ENCODE data around the gene ATXN7L1. TPM values are rescaled to one million over a fixed set of nuclear protein-coding genes. Genes with fewer than 3 reads are reported as not detected.

Gene ATXN7L1
- total RNA-seq, 5 donors from 2014 or later (not counting 1 experiment from before 2014, with no cell fraction given), result 42.3 to 54.7 (median 47.4) TPM

DNA sequence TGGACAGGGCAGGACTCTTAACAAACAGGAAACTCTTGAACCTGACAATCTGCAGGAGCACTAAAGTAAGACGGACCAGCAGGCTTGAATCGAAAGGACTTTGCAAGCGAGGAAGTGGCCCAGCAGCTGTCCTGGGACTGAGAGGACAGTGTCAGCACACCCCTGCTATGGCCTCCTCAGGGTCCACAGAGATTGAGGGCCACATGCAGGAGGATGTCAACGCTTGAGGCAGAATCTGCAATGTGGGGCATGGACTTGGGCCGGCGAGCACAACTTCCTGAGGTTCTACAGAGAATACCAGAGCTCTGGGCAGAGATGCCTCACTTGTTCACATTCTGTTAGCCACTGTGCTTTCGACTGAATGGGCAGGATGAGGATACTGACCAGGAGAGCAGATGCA lies 210.7 kb downstream of the ATXN7L1 start:
- peaks cover 10 to 17% (median 11%) of the 10 kb centered on the region in 3 donors for H3K4me1 Mint-ChIP-seq
- WGBS (ENCODE audit: insufficient coverage), result 96% methylated on average over 6 of the region's 7 CpGs
- Histone ChIP-seq H3K9me3 (no peaks in the 10 kb centered on the region), H3K4me1 (ENCODE audit: control insufficient read depth in 1 of 2, extremely low read depth in 1 of 2, insufficient read depth in 2 of 2, low read length in 2 of 2) (no peaks in the 10 kb centered on the region), H3K4me3 (ENCODE audit: control insufficient read depth in 1 of 2, extremely low read depth in 1 of 2, low read length in 1 of 2) (no peak overlapping the region), H3K36me3 (ENCODE audit: control insufficient read depth in 2 of 2, extremely low read depth in 1 of 2, insufficient read depth in 1 of 2, low read length in 1 of 2) (peaks cover 0 to 43% of the 10 kb centered on the region in 2 donors), H3K27me3 (replicated peaks in 1 of 2; ENCODE audit: control insufficient read depth in 2 of 2, extremely low read depth in 1 of 2, insufficient read depth in 2 of 2, low read length in 1 of 2) (no peaks in the 10 kb centered on the region), H3K27ac (ENCODE audit: low read length) (no peak overlapping the region)
- H3K4me3 Mint-ChIP-seq, result no peak overlapping the region
- H3K27ac Mint-ChIP-seq, result no peak overlapping the region
- DNase-seq (no peak), ATAC-seq (replicated peaks in 1 of 4) (no peak)
- peaks cover 49% of the 10 kb centered on the region for H3K36me3 Mint-ChIP-seq
- H3K9me3 Mint-ChIP-seq, result no peaks in the 10 kb centered on the region
- ChIA-PET POLR2A (no interaction called here), CTCF (interaction anchor here in 1 of 2 donors (1.3 kb wide), 1 partner anchor 9 kb away, joined by 3 read pairs; no protein-coding TSS in a partner anchor)
- no peaks in the 10 kb centered on the region for H3K27me3 Mint-ChIP-seq

GRCh38 chr7:105664816-105665525 lies 211.4 kb downstream of the ATXN7L1 start:
- CTCF ChIA-PET, result no interaction called here
- Histone ChIP-seq H3K36me3 (ENCODE audit: control insufficient read depth in 2 of 2, extremely low read depth in 1 of 2, insufficient read depth in 1 of 2, low read length in 1 of 2) (peaks cover 0 to 44% of the 10 kb centered on the region in 2 donors), H3K4me3 (ENCODE audit: control insufficient read depth in 1 of 2, extremely low read depth in 1 of 2, low read length in 1 of 2) (no peak overlapping the region), H3K4me1 (ENCODE audit: control insufficient read depth in 1 of 2, extremely low read depth in 1 of 2, insufficient read depth in 2 of 2, low read length in 2 of 2) (no peaks in the 10 kb centered on the region), H3K9me3 (no peaks in the 10 kb centered on the region), H3K27ac (ENCODE audit: low read length) (no peak overlapping the region), H3K27me3 (replicated peaks in 1 of 2; ENCODE audit: control insufficient read depth in 2 of 2, extremely low read depth in 1 of 2, insufficient read depth in 2 of 2, low read length in 1 of 2) (no peaks in the 10 kb centered on the region)
- Mint-ChIP-seq H3K4me3 (no peak overlapping the region), H3K27me3 (no peaks in the 10 kb centered on the region), H3K9me3 (no peaks in the 10 kb centered on the region), H3K36me3 (peaks cover 47% of the 10 kb centered on the region), H3K4me1 (peaks cover 8 to 17% (median 11%) of the 10 kb centered on the region in 3 donors), H3K27ac (peak overlapping the region in 1 of 2 donors; percentile 7)
- POLR2A ChIA-PET, result interaction anchor here in 1 of 2 donors (0.6 kb wide), 1 partner anchor 102 kb away, joined by 3 read pairs; no protein-coding TSS in a partner anchor
- DNase-seq (no peak), ATAC-seq (replicated peaks in 1 of 4) (no peak)
- WGBS (ENCODE audit: insufficient coverage), result 88% methylated on average over 5 of the region's 8 CpGs

- ATAC-seq (replicated peaks in 1 of 4), result no peak
- Histone ChIP-seq H3K4me1 (ENCODE audit: control insufficient read depth in 1 of 2, extremely low read depth in 1 of 2, insufficient read depth in 2 of 2, low read length in 2 of 2) (no peaks in the 10 kb centered on the region), H3K9me3 (no peaks in the 10 kb centered on the region), H3K4me3 (ENCODE audit: control insufficient read depth in 1 of 2, extremely low read depth in 1 of 2, low read length in 1 of 2) (no peak overlapping the region), H3K27ac (ENCODE audit: low read length) (no peak overlapping the region), H3K36me3 (ENCODE audit: control insufficient read depth in 2 of 2, extremely low read depth in 1 of 2, insufficient read depth in 1 of 2, low read length in 1 of 2) (peaks cover 0 to 50% of the 10 kb centered on the region in 2 donors), H3K27me3 (replicated peaks in 1 of 2; ENCODE audit: control insufficient read depth in 2 of 2, extremely low read depth in 1 of 2, insufficient read depth in 2 of 2, low read length in 1 of 2) (no peaks in the 10 kb centered on the region)
- Mint-ChIP-seq H3K27ac (peak overlapping the region in 1 of 2 donors; percentile 4), H3K27me3 (no peaks in the 10 kb centered on the region), H3K4me1 (peaks cover 7 to 18% (median 11%) of the 10 kb centered on the region in 3 donors), H3K36me3 (peaks cover 52% of the 10 kb centered on the region), H3K4me3 (no peak overlapping the region), H3K9me3 (no peaks in the 10 kb centered on the region)
- DNase-seq, result no peak
- CTCF ChIA-PET, result interaction anchor here (0.7 to 1.4 kb wide), 4 partner anchors 9 to 257 kb away, joined by 3 to 5 read pairs (median 4); no protein-coding TSS in a partner anchor
- WGBS (ENCODE audit: insufficient coverage), result 96% methylated on average over 7 of the region's 7 CpGs
- POLR2A ChIA-PET, result interaction anchor here in 1 of 2 donors (0.6 kb wide), 1 partner anchor 594 kb away, joined by 4 read pairs; no protein-coding TSS in a partner anchor
These were observed 213.4 kb downstream of the ATXN7L1 start for GRCh38 chr7:105662998-105663397.

DNA sequence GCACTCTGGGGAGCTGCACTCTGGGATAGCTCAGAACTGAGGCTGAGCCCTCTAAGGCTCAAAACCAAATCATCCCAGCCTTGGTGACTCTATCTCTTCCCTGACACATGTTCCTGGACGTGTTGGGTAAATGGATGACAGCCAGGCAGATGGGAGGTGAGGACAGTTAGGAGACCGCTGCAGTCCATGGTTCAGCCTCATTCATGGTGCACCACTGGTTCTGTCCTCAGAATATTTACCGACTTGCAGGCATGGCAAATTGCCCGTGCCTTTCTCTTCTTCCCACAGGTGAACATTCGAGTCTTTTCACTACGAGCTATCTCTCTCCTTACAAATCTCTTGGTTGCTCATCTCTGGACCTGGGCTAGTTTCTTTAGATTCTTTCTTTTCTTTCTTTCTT lies 214.8 kb downstream of the ATXN7L1 start:
- ChIA-PET POLR2A (no interaction called here), CTCF (interaction anchor here in 1 of 2 donors (0.6 to 0.7 kb wide), 2 partner anchors 10 to 1906 kb away, joined by 6 to 7 read pairs; no protein-coding TSS in a partner anchor)
- H3K36me3 Mint-ChIP-seq, result peaks cover 57% of the 10 kb centered on the region
- H3K4me3 Mint-ChIP-seq, result no peak overlapping the region
- no peaks in the 10 kb centered on the region for H3K27me3 Mint-ChIP-seq
- H3K4me1 ChIP-seq (ENCODE audit: control insufficient read depth in 1 of 2, extremely low read depth in 1 of 2, insufficient read depth in 2 of 2, low read length in 2 of 2), result no peaks in the 10 kb centered on the region
- no peak overlapping the region for H3K27ac ChIP-seq (ENCODE audit: low read length)
- no peak overlapping the region for H3K4me3 ChIP-seq (ENCODE audit: control insufficient read depth in 1 of 2, extremely low read depth in 1 of 2, low read length in 1 of 2)
- no peaks in the 10 kb centered on the region for H3K9me3 ChIP-seq
- no peak for ATAC-seq (replicated peaks in 1 of 4)
- no peak overlapping the region for H3K27ac Mint-ChIP-seq
- no peak for DNase-seq
- H3K4me1 Mint-ChIP-seq, result peaks cover 8 to 14% (median 12%) of the 10 kb centered on the region in 3 donors
- H3K27me3 ChIP-seq (replicated peaks in 1 of 2; ENCODE audit: control insufficient read depth in 2 of 2, extremely low read depth in 1 of 2, insufficient read depth in 2 of 2, low read length in 1 of 2), result no peaks in the 10 kb centered on the region
- 100% methylated on average over 5 of the region's 6 CpGs for WGBS (ENCODE audit: insufficient coverage)
- peaks cover 0 to 51% of the 10 kb centered on the region in 2 donors for H3K36me3 ChIP-seq (ENCODE audit: control insufficient read depth in 2 of 2, extremely low read depth in 1 of 2, insufficient read depth in 1 of 2, low read length in 1 of 2)
- H3K9me3 Mint-ChIP-seq, result no peaks in the 10 kb centered on the region

- Histone ChIP-seq H3K27ac (ENCODE audit: low read length) (no peak overlapping the region), H3K36me3 (ENCODE audit: control insufficient read depth in 2 of 2, extremely low read depth in 1 of 2, insufficient read depth in 1 of 2, low read length in 1 of 2) (peaks cover 0 to 33% of the 10 kb centered on the region in 2 donors), H3K4me1 (ENCODE audit: control insufficient read depth in 1 of 2, extremely low read depth in 1 of 2, insufficient read depth in 2 of 2, low read length in 2 of 2) (no peaks in the 10 kb centered on the region), H3K4me3 (ENCODE audit: control insufficient read depth in 1 of 2, extremely low read depth in 1 of 2, low read length in 1 of 2) (no peak overlapping the region), H3K9me3 (no peaks in the 10 kb centered on the region), H3K27me3 (replicated peaks in 1 of 2; ENCODE audit: control insufficient read depth in 2 of 2, extremely low read depth in 1 of 2, insufficient read depth in 2 of 2, low read length in 1 of 2) (no peaks in the 10 kb centered on the region)
- Mint-ChIP-seq H3K36me3 (peaks cover 52% of the 10 kb centered on the region), H3K27me3 (no peaks in the 10 kb centered on the region), H3K9me3 (no peaks in the 10 kb centered on the region), H3K27ac (no peak overlapping the region), H3K4me1 (peaks cover 6 to 12% (median 7%) of the 10 kb centered on the region in 3 donors), H3K4me3 (no peak overlapping the region)
- WGBS (ENCODE audit: insufficient coverage), result 49% methylated on average over 5 of the region's 7 CpGs
- ATAC-seq (replicated peaks in 1 of 4) (peak; percentile 50 to 76 (median 60)), DNase-seq (peak; percentile 37 to 84 (median 66))
- ChIA-PET CTCF (interaction anchor here (0.6 to 2.5 kb wide), 40 partner anchors 9 to 420 kb away, joined by 3 to 35 read pairs (median 4); no protein-coding TSS in a partner anchor), POLR2A (interaction anchor here (0.6 to 0.7 kb wide), 3 partner anchors 19 to 197 kb away, joined by 3 to 4 read pairs (median 3); no protein-coding TSS in a partner anchor)
These were observed 219.4 kb downstream of the ATXN7L1 start for GRCh38 chr7:105656922-105657521.

All from T-cell (primary cell).